KMS-11 (cell line): ENCODE measurements around the gene CDK11B.
"Not testable (repeated sequence)": the region's sequence is repeated elsewhere in the genome, so short reads cannot be mapped to it uniquely, and the experiment has no call there.

Experiments used
- H2AFZ ChIP-seq: fragments of 200-600 bp; sonication (generic); 2 replicates; pipeline ENCODE4 v1.6.1; 2016; ENCODE audit warnings: antibody characterized with exemption, mixed run types, low read depth
- H3K27ac ChIP-seq: fragments of 200-600 bp; sonication (generic); 2 replicates; pipeline ENCODE4 v1.6.1; 2016; ENCODE audit warnings: mild to moderate bottlenecking, mixed run types
- H3K27me3 ChIP-seq: fragments of 200-600 bp; sonication (generic); 2 replicates; pipeline ENCODE4 v1.6.1; 2017; ENCODE audit warnings: mild to moderate bottlenecking, low read depth, mixed run types, moderate library complexity; ENCODE audit not compliant: insufficient read depth
- H3K36me3 ChIP-seq: fragments of 200-600 bp; sonication (generic); 2 replicates; pipeline ENCODE4 v1.6.1; 2017; ENCODE audit warnings: mild to moderate bottlenecking, mixed run types; ENCODE audit not compliant: insufficient read depth
- H3K4me1 ChIP-seq: fragments of 200-600 bp; sonication (generic); 2 replicates; pipeline ENCODE4 v1.6.1; 2016; ENCODE audit warnings: mild to moderate bottlenecking, low read depth, mixed run types; ENCODE audit not compliant: poor library complexity, severe bottlenecking
- H3K4me2 ChIP-seq: fragments of 200-600 bp; sonication (generic); 2 replicates; pipeline ENCODE4 v1.7.0; 2016; ENCODE audit warnings: mild to moderate bottlenecking, mixed run types
- H3K4me3 ChIP-seq: fragments of 200-600 bp; sonication (generic); IDR thresholded peaks from 2 replicates; pipeline ENCODE4 v1.6.1; 2017; ENCODE audit warnings: low read depth, low read length, mixed read lengths; ENCODE audit not compliant: insufficient read depth
- H3K79me2 ChIP-seq: fragments of 200-600 bp; sonication (generic); 2 replicates; pipeline ENCODE4 v1.6.1; 2016; ENCODE audit warnings: low read depth, mixed run types; ENCODE audit not compliant: insufficient read depth
- H3K9ac ChIP-seq: fragments of 200-600 bp; sonication (generic); 2 replicates; pipeline ENCODE4 v1.6.1; 2016; ENCODE audit warnings: mild to moderate bottlenecking, mixed run types
- H4K20me1 ChIP-seq: fragments of 200-600 bp; sonication (generic); 2 replicates; pipeline ENCODE4 v1.6.1; 2016; ENCODE audit warnings: mild to moderate bottlenecking, mixed run types; ENCODE audit not compliant: insufficient read depth
- TF ChIP-seq, protein P1 (sequence below): fragments of 200-600 bp; sonication (generic); conservative IDR thresholded peaks from 2 replicates; pipeline ENCODE4 v1.6.1; 2017; ENCODE audit warnings: low read depth, mild to moderate bottlenecking, antibody characterized with exemption, low read length, moderate library complexity, mixed read lengths

The CDK11B gene

DNA sequence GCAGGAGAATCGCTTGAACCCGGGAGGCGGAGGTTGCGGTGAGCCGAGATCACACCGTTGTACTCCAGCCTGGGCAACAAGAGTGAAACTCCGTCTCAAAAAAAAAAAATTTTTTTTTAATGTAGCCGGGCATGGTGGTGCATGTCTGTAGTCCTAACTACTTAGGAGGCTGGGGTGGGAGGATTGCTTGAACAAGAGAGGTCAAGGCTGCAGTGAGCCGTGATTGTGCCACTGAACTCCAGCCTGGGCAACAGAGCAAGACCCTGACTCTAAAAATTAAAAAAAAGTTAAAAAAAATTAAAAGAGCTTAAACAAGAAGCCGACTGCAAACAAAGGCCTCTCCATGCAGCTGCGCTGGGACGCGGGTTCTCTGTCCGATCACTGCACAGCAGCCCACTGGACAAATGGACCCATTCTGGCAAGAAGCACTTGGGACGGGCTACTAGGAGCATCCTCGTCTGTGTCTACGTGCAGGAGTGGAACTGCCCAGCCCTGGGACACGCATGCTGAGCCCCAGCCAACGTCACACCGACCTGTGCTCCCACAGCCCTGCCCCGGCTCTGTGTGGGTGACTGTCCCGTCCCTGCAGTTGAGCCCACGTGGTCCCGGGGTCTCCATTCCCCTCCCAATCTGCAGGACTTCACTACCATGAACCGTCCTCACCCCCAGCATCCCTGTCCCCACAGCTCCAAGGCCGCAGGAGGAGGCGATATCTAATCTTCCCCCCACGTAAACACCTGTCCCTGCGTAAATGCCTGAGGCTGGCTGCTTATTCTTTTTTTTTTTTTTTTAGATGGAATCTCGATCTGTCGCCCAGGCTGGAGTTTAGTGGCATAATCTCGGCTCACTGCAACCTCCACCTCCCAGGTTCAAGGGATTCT lies 21.5 kb upstream of the CDK11B start:
- TF ChIP-seq, protein P1, sequence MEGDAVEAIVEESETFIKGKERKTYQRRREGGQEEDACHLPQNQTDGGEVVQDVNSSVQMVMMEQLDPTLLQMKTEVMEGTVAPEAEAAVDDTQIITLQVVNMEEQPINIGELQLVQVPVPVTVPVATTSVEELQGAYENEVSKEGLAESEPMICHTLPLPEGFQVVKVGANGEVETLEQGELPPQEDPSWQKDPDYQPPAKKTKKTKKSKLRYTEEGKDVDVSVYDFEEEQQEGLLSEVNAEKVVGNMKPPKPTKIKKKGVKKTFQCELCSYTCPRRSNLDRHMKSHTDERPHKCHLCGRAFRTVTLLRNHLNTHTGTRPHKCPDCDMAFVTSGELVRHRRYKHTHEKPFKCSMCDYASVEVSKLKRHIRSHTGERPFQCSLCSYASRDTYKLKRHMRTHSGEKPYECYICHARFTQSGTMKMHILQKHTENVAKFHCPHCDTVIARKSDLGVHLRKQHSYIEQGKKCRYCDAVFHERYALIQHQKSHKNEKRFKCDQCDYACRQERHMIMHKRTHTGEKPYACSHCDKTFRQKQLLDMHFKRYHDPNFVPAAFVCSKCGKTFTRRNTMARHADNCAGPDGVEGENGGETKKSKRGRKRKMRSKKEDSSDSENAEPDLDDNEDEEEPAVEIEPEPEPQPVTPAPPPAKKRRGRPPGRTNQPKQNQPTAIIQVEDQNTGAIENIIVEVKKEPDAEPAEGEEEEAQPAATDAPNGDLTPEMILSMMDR = no peak
- no peak overlapping the region for H3K9ac ChIP-seq
- H3K79me2 ChIP-seq = peaks cover 25% of the 10 kb centered on the region; the same call in 1 of the 2 replicates
- H3K36me3 ChIP-seq = no peaks in the 10 kb centered on the region
- H3K4me1 ChIP-seq = peaks cover 24% of the 10 kb centered on the region
- no peaks in the 10 kb centered on the region for H3K27me3 ChIP-seq
- H3K27ac ChIP-seq = no peak overlapping the region
- H3K4me2 ChIP-seq = no peak overlapping the region
- H3K4me3 ChIP-seq = no peak overlapping the region
- no peak overlapping the region for H2AFZ ChIP-seq
- no peaks in the 10 kb centered on the region for H4K20me1 ChIP-seq

DNA sequence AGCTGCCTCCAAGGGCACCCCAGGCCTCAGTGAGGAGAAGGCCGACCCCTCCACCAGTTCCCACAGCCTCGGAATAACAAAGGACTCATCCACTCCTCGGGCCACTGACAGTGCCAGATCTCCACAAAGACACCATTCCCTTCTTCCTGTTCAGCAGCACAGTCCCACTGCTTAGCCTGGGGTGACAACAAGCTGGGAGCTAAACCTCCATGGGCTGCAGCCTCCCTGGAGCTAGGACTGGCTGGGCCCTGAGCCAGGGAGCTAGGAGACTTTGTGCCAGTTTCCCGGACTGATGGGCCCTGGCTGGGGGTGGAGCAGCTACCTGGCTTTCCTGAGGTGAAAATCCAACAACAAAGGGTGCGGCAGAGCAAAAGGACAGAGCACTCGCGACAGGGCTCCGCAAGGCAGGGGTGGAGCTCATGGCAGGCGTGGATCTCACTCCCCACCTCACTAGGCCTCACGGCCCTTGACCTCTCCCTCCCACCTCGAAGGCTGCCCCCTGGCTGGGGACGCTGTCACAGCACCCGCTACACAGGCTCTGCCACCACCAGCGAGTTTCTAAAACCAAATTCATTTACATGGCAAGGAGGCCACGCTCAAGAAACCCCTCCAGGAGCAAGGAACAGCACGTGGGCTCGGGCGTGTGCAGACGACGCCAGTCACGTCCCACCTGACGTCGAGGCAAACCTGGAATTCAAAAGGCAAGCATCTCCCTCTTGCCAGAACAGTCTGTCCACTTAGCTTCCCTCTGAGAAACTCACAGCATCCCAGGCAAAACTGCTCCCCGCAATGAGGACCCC lies 20.0 kb upstream of the CDK11B start:
- peaks cover 10% of the 10 kb centered on the region; the same call in 1 of the 2 replicates for H3K79me2 ChIP-seq
- peaks cover 24% of the 10 kb centered on the region for H3K4me1 ChIP-seq
- H4K20me1 ChIP-seq = no peaks in the 10 kb centered on the region
- no peak overlapping the region for H3K4me3 ChIP-seq
- no peaks in the 10 kb centered on the region for H3K27me3 ChIP-seq
- H3K27ac ChIP-seq = peak overlapping the region; percentile 34; the same call in 1 of the 2 replicates
- peak overlapping the region; percentile 50; the same call in 1 of the 2 replicates for H3K4me2 ChIP-seq
- no peaks in the 10 kb centered on the region for H3K36me3 ChIP-seq
- TF ChIP-seq, protein P1 = peak; percentile 58
- peak overlapping the region; percentile 5; the same call in 1 of the 2 replicates for H2AFZ ChIP-seq
- H3K9ac ChIP-seq = peak overlapping the region; percentile 13; the same call in 1 of the 2 replicates

DNA sequence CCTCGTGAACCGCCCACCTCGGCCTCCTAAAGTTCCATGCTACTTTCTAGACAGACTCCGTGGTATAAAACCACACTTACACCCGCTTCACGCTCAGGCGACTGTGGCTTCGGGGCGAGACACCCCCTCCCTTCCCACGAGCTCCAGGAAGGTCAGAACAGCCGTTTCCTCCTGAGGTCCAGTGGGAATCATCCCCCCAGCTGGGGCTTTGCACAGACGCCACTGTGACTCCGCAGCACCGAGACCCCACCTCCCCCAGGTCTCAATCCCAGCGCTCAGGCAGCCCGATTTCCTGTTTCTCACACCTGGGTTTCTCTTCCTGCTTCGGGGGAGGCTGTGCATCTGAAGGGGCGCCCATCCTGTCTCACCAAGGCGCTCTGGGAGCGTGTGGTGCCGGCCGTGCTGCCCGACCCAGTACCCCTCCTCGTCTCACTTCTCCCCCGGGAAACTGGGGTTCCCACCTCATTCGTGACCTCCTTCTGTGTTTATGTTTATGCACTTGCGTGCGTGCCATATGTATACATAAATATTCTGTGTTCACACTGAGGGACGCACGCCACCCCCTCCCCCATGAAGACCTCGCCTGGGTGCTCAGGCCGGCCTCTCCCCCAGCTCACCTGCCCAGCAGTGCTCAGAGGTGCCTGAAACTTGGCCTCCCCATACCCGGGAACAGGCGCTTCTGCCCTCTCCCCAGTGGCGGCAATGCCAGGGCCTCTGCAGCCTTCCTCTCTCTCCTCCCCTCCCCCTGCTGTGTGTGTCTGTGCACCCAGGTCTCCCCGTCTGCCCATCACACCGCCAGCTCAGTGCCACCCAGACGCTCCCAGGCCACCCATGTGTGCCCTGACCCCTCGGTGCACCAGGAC lies 19.1 kb upstream of the CDK11B start:
- Histone ChIP-seq H3K9ac (peak overlapping the region; percentile 13; the same call in 1 of the 2 replicates), H4K20me1 (no peaks in the 10 kb centered on the region), H3K4me2 (peak overlapping the region; percentile 50; the same call in 1 of the 2 replicates), H3K79me2 (peaks cover 8% of the 10 kb centered on the region; the same call in 1 of the 2 replicates), H2AFZ (peak overlapping the region; percentile 5; the same call in 1 of the 2 replicates), H3K27me3 (no peaks in the 10 kb centered on the region), H3K27ac (peak overlapping the region; percentile 34), H3K36me3 (no peaks in the 10 kb centered on the region), H3K4me3 (no peak overlapping the region), H3K4me1 (peaks cover 24% of the 10 kb centered on the region)
- TF ChIP-seq, protein P1 = no peak

DNA sequence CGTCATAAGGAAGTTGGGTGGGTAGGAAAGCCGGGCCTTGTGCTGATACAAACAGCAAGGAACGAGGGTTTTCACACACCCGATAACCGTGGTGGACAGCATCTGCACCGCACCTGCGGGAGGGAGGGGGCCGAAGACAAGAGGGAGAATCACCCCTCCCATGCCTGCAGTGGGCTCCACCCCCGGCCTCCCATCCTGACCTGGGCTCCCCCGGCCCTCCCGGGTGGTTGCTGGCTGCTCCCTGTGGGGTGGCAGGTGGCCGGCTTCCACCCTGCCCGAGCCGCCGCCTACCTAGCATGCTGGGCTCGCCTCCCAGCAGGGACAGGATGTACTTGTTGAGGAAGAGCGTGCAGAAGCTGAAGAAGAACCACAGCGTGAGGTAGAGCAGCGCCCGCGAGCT lies 17.3 kb upstream of the CDK11B start:
- Histone ChIP-seq H3K4me1 (peaks cover 24% of the 10 kb centered on the region), H3K27ac (peak overlapping the region; percentile 56; the same call in 1 of the 2 replicates)
- not testable (repeated sequence) for H3K9ac ChIP-seq, H3K4me2 ChIP-seq, H4K20me1 ChIP-seq, H2AFZ ChIP-seq, H3K27me3 ChIP-seq, H3K4me3 ChIP-seq, H3K36me3 ChIP-seq, H3K79me2 ChIP-seq

DNA sequence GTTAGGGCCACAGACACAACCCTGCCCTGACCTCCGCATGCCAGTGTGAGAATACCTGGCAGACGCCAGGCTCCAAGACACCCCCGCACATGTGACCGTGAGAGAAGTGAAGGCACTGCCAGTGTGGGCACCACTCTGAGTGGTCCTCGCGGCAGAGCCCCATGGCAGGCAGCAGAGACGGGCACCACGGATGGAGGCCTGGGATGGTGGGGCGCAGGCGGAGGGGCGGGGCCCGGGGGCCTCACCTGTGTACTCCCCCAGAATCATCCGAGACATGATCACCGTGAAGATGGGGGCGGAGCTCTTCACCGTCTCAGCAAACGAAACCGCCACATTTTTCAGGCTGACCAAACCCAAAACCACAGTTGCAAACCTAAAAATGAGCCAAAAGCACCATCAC lies 16.4 kb upstream of the CDK11B start:
- not testable (repeated sequence) for H3K36me3 ChIP-seq, H3K79me2 ChIP-seq, H3K4me2 ChIP-seq, H3K27ac ChIP-seq, H4K20me1 ChIP-seq, H3K9ac ChIP-seq, H2AFZ ChIP-seq, H3K27me3 ChIP-seq, H3K4me3 ChIP-seq
- H3K4me1 ChIP-seq = peaks cover 24% of the 10 kb centered on the region

DNA sequence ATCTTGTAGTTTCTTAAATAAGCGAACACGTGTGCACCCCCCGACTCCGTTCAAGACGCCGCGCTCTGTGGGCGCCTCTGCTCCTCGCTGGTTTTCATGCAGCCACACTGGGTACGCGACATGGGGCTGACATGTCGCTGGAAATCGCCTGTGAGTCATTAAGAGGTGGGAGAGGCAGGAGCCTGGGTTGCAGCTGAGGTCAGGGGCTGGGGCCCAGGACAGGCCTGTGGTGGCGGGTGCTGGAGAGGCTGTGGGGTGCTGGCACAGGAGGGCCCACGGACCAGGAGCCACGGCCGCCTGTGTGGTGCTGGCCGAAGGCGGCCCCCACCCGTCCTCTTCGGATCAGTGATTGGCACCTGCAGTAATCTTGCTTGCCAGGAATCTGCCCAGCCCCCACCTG lies 16.0 kb upstream of the CDK11B start:
- not testable (repeated sequence) for H3K4me2 ChIP-seq, H3K27ac ChIP-seq

More for the DNA sequence above, 16.0 kb upstream of the CDK11B start:
- not testable (repeated sequence) for H4K20me1 ChIP-seq, H3K4me3 ChIP-seq, H3K79me2 ChIP-seq, H3K36me3 ChIP-seq, H3K9ac ChIP-seq, H2AFZ ChIP-seq, H3K27me3 ChIP-seq
- peaks cover 24% of the 10 kb centered on the region for H3K4me1 ChIP-seq
